Head of caudate nucleus (tissue), 42 donors: ENCODE data around the gene TMEM44.
"Not testable (repeated sequence)": the region's sequence is repeated elsewhere in the genome, so short reads cannot be mapped to it uniquely, and the experiment has no call there.

Source experiments
- DNase-seq, 42 donors: peaks; one replicate each; pipeline versions ENCODE4 v3.0.0 to v3.0.0-alpha.2; 2020 to 2021; ENCODE audit warnings: mixed read lengths in 7 of 42
- intact Hi-C: fragments of 100-400 bp; cut with DNase I; formaldehyde crosslinking; loops from one replicate; pipeline ENCODE4 v1.15.0; 2022

Gene TMEM44

GRCh38 chr3:194570898-194571297 is 62.3 kb downstream of the TMEM44 start:
- intact Hi-C loops = no loop called here
- no peak for DNase-seq

- intact Hi-C loops = no loop called here
- DNase-seq = peak in 20 of 42 donors; percentile 21 to 55 (median 37)
These were observed 63.0 kb downstream of the TMEM44 start for GRCh38 chr3:194570235-194570634.

GRCh38 chr3:194569252-194569651 is 64.0 kb downstream of the TMEM44 start:
- intact Hi-C loops = no loop called here
- DNase-seq = no peak

- no peak for DNase-seq
- intact Hi-C loops = no loop called here
These were observed 67.5 kb downstream of the TMEM44 start for GRCh38 chr3:194565597-194566190.

GRCh38 chr3:194562986-194563385 is 70.2 kb downstream of the TMEM44 start:
- no peak for DNase-seq
- intact Hi-C loops = no loop called here

GRCh38 chr3:194561306-194561974 is 71.8 kb downstream of the TMEM44 start:
- intact Hi-C loops = no loop called here
- no peak for DNase-seq

GRCh38 chr3:194560047-194560446 is 73.2 kb downstream of the TMEM44 start:
- DNase-seq = no peak
- intact Hi-C loops = no loop called here

GRCh38 chr3:194559530-194559929 is 73.7 kb downstream of the TMEM44 start:
- intact Hi-C loops = no loop called here
- DNase-seq = no peak

GRCh38 chr3:194556086-194557056 is 76.8 kb downstream of the TMEM44 start:
- DNase-seq = no peak
- intact Hi-C loops = no loop called here

GRCh38 chr3:194555175-194556062 is 77.8 kb downstream of the TMEM44 start:
- intact Hi-C loops = no loop called here
- no peak for DNase-seq

GRCh38 chr3:194554473-194555123 is 78.6 kb downstream of the TMEM44 start:
- intact Hi-C loops = no loop called here
- no peak for DNase-seq

- intact Hi-C loops = no loop called here
- DNase-seq = no peak
These were observed 80.8 kb downstream of the TMEM44 start for GRCh38 chr3:194552327-194552949.

- intact Hi-C loops = no loop called here
These were observed 83.4 kb downstream of the TMEM44 start for GRCh38 chr3:194549853-194550252.

GRCh38 chr3:194548346-194549321 is 84.6 kb downstream of the TMEM44 start:
- intact Hi-C loops = no loop called here
- DNase-seq = no peak

More at GRCh38 chr3:194549853-194550252, 83.4 kb downstream of the TMEM44 start:
- DNase-seq = no peak

- intact Hi-C loops = no loop called here
- no peak for DNase-seq
These were observed 86.2 kb downstream of the TMEM44 start for GRCh38 chr3:194547042-194547441.

GRCh38 chr3:194545538-194545937 is 87.7 kb downstream of the TMEM44 start:
- intact Hi-C loops, DNase-seq: not testable (repeated sequence)

GRCh38 chr3:194543550-194543949 is 89.7 kb downstream of the TMEM44 start:
- intact Hi-C loops = no loop called here
- DNase-seq = no peak
